ENCODE measurements around the gene AP1S1. TPM values are rescaled to one million over a fixed set of nuclear protein-coding genes. Genes with fewer than 3 reads are reported as not detected.

Gene AP1S1
- total RNA-seq, 4 donors from 2014 or later, result 5.5 to 24.4 (median 15.6) TPM

GRCh38 chr7:101155303-101155702 is 1.0 kb downstream of the AP1S1 start:
- ATAC-seq (no peak), DNase-seq (no peak)
- Histone ChIP-seq H3K27me3 (no peaks in the 10 kb centered on the region), H3K36me3 (peaks cover 0 to 17% of the 10 kb centered on the region in 2 donors), H3K9me3 (no peaks in the 10 kb centered on the region), H3K27ac (peak overlapping the region in 1 of 4 donors; percentile 50), H3K4me3 (peak overlapping the region; percentile 81 to 95 (median 90)), H3K4me1 (peaks cover 11 to 13% of the 10 kb centered on the region in 2 donors)
- intact Hi-C loops (cut with DNase I; ENCODE audit: low total_unique reads) (no loop called here), in situ Hi-C loops (cut with MboI; ENCODE audit: low sequenced_read_pairs in 4 of 4) (no loop called here)
- TF ChIP-seq, protein P1, sequence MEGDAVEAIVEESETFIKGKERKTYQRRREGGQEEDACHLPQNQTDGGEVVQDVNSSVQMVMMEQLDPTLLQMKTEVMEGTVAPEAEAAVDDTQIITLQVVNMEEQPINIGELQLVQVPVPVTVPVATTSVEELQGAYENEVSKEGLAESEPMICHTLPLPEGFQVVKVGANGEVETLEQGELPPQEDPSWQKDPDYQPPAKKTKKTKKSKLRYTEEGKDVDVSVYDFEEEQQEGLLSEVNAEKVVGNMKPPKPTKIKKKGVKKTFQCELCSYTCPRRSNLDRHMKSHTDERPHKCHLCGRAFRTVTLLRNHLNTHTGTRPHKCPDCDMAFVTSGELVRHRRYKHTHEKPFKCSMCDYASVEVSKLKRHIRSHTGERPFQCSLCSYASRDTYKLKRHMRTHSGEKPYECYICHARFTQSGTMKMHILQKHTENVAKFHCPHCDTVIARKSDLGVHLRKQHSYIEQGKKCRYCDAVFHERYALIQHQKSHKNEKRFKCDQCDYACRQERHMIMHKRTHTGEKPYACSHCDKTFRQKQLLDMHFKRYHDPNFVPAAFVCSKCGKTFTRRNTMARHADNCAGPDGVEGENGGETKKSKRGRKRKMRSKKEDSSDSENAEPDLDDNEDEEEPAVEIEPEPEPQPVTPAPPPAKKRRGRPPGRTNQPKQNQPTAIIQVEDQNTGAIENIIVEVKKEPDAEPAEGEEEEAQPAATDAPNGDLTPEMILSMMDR (IDR thresholded peaks at IDR 0.05 in 4 of 5, conservative IDR thresholded peaks at IDR 0.05 in 1 of 5), result no peak
- no peak for TF ChIP-seq POLR2A (IDR thresholded peaks at IDR 0.05)

- no peak overlapping the region for H3K4me3 ChIP-seq
- in situ Hi-C loops (cut with MboI; ENCODE audit: low sequenced_read_pairs in 4 of 4) (no loop called here), intact Hi-C loops (cut with DNase I; ENCODE audit: low total_unique reads) (no loop called here)
- H3K36me3 ChIP-seq, result peaks cover 0 to 17% of the 10 kb centered on the region in 2 donors
- no peaks in the 10 kb centered on the region for H3K9me3 ChIP-seq
- peaks cover 11 to 13% of the 10 kb centered on the region in 2 donors for H3K4me1 ChIP-seq
- peaks cover 0 to 5% (median under 1%) of the 10 kb centered on the region in 3 donors for H3K27me3 ChIP-seq
- ATAC-seq (no peak), DNase-seq (no peak)
- H3K27ac ChIP-seq, result no peak overlapping the region
- no peak for TF ChIP-seq POLR2A (IDR thresholded peaks at IDR 0.05)
- TF ChIP-seq, protein P1 (IDR thresholded peaks at IDR 0.05 in 4 of 5, conservative IDR thresholded peaks at IDR 0.05 in 1 of 5), result no peak
These were observed 2.0 kb downstream of the AP1S1 start for GRCh38 chr7:101156277-101156676.

DNA sequence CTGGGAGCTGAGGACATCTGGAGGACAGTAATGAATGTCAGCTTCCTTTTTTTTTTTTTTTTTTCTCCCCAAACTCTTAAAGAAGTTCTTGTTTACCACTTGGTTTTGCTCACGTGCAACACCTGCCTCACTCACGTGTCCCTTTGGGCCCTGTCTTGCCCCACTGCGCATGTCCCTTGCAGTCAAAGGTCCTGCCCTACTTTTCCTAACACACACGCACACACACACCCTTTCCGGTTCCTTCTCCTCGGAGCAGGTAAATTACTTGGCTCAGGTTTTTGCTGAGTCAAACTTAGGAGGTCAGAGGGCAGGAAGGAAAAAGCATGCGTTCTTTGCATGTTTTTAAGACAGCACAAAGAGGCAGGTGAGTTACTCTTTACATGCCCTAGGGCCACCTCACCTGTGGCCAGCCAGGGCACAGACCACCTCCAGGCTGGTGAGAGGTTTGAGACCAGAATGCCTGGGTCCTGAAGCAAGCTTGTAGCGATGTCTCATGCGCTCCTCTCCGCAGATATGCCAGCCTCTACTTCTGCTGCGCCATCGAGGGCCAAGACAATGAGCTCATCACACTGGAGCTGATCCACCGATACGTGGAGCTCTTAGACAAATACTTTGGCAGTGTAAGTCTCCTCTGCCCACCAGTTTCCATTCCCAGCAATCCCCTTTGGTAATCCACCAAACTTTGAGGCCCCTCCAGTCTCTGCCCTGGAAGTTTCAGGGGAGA is 2.8 kb downstream of the AP1S1 start:
- no peak overlapping the region for H3K27ac ChIP-seq
- H3K4me1 ChIP-seq, result peaks cover 11 to 13% of the 10 kb centered on the region in 2 donors
- H3K36me3 ChIP-seq, result peaks cover 0 to 17% of the 10 kb centered on the region in 2 donors
- no peak for ATAC-seq
- TF ChIP-seq, protein P1 (IDR thresholded peaks at IDR 0.05 in 4 of 5, conservative IDR thresholded peaks at IDR 0.05 in 1 of 5), result no peak
- TF ChIP-seq POLR2A (IDR thresholded peaks at IDR 0.05), result no peak
- DNase-seq, result no peak
- no peak overlapping the region for H3K4me3 ChIP-seq
- intact Hi-C loops (cut with DNase I; ENCODE audit: low total_unique reads) (no loop called here), in situ Hi-C loops (cut with MboI; ENCODE audit: low sequenced_read_pairs in 4 of 4) (no loop called here)
- no peaks in the 10 kb centered on the region for H3K9me3 ChIP-seq
- peaks cover 4 to 9% (median 8%) of the 10 kb centered on the region in 3 donors for H3K27me3 ChIP-seq

- H3K9me3 ChIP-seq, result no peaks in the 10 kb centered on the region
- TF ChIP-seq POLR2A (IDR thresholded peaks at IDR 0.05), result no peak
- TF ChIP-seq, protein P1 (IDR thresholded peaks at IDR 0.05 in 4 of 5, conservative IDR thresholded peaks at IDR 0.05 in 1 of 5), result no peak
- in situ Hi-C loops (cut with MboI; ENCODE audit: low sequenced_read_pairs in 4 of 4), result no loop called here
- H3K4me3 ChIP-seq, result no peak overlapping the region
- no peak for DNase-seq
- peaks cover 27 to 37% (median 32%) of the 10 kb centered on the region in 3 donors for H3K27me3 ChIP-seq
- no peak for ATAC-seq
- no peak overlapping the region for H3K27ac ChIP-seq
- intact Hi-C loops (cut with DNase I; ENCODE audit: low total_unique reads), result no loop called here
- peaks cover 0 to 17% of the 10 kb centered on the region in 2 donors for H3K36me3 ChIP-seq
- H3K4me1 ChIP-seq, result peaks cover 11 to 14% of the 10 kb centered on the region in 2 donors
These were observed 5.7 kb downstream of the AP1S1 start for GRCh38 chr7:101159696-101160674.

Measured in gastrocnemius medialis (tissue), 4 donors.